DMS53 (cell line): ENCODE results near the gene BTG3.

ENCODE experiments used
- DNase-seq: peaks from one replicate; lab custom pipeline; 2025; lab: John Stamatoyannopoulos, UW

Gene BTG3

GRCh38 chr21:17612565-17613241 lies at the start of gene BTG3:
TSS of gene BTG3 (minus strand) at chr21:17612901. CDS start at chr21:17609144, 3,757 bp downstream.
- peak; percentile 90 for DNase-seq

- no peak for DNase-seq
These were observed 48.2 kb upstream of the BTG3 start for GRCh38 chr21:17660862-17661261.

- no peak for DNase-seq
These were observed 47.8 kb upstream of the BTG3 start for GRCh38 chr21:17660452-17660851.

- DNase-seq: no peak
These were observed 46.2 kb upstream of the BTG3 start for GRCh38 chr21:17658931-17659330.

- no peak for DNase-seq
These were observed 38.8 kb upstream of the BTG3 start for GRCh38 chr21:17651526-17651925.

GRCh38 chr21:17650292-17650691 lies 37.6 kb upstream of the BTG3 start:
- DNase-seq: no peak

- no peak for DNase-seq
These were observed 34.1 kb upstream of the BTG3 start for GRCh38 chr21:17646790-17647189.

- DNase-seq: no peak
These were observed 31.5 kb upstream of the BTG3 start for GRCh38 chr21:17644186-17644585.

- DNase-seq: no peak
These were observed 28.1 kb upstream of the BTG3 start for GRCh38 chr21:17640821-17641220.

GRCh38 chr21:17636711-17637110 lies 24.0 kb upstream of the BTG3 start:
- DNase-seq: no peak

GRCh38 chr21:17631195-17631594 lies 18.5 kb upstream of the BTG3 start:
- DNase-seq: no peak

- DNase-seq: no peak
These were observed 9.3 kb upstream of the BTG3 start for GRCh38 chr21:17622018-17622417.

GRCh38 chr21:17616831-17617230 lies 4.1 kb upstream of the BTG3 start:
- DNase-seq: no peak

- DNase-seq: peak; percentile 55
These were observed 558 bp upstream of the BTG3 start for GRCh38 chr21:17613242-17613676.

GRCh38 chr21:17612023-17612564 lies 607 bp downstream of the BTG3 start:
- DNase-seq: peak; percentile 61

GRCh38 chr21:17611414-17612022 lies 1.2 kb downstream of the BTG3 start:
- peak; percentile 80 for DNase-seq

GRCh38 chr21:17610911-17611310 lies 1.8 kb downstream of the BTG3 start:
- peak; percentile 21 for DNase-seq

GRCh38 chr21:17609681-17610080 lies 3.0 kb downstream of the BTG3 start:
- no peak for DNase-seq

- no peak for DNase-seq
These were observed 5.0 kb downstream of the BTG3 start for GRCh38 chr21:17607684-17608083.

GRCh38 chr21:17602874-17603273 lies 9.8 kb downstream of the BTG3 start:
- no peak for DNase-seq

- no peak for DNase-seq
These were observed 14.3 kb downstream of the BTG3 start for GRCh38 chr21:17598437-17598836.

GRCh38 chr21:17597680-17598079 lies 15.0 kb downstream of the BTG3 start:
- no peak for DNase-seq

GRCh38 chr21:17590430-17590829 lies 22.3 kb downstream of the BTG3 start:
- DNase-seq: no peak
